OCI-LY3 (cell line): Measurements from ENCODE around the gene RHOA.

Experiments used
- H2AFZ ChIP-seq: fragments of 200-600, 300-600 bp; shearing (Covaris generic); 2 replicates; pipeline ENCODE4 v1.6.0; 2014; ENCODE audit warnings: antibody characterized with exemption, low read depth, low read length
- H3K27ac ChIP-seq: fragments of 200-600, 300-600 bp; sonication (generic); 2 replicates; pipeline ENCODE4 v1.5.1; 2014; ENCODE audit warnings: mild to moderate bottlenecking, low read length, moderate library complexity, mixed read lengths
- H3K27me3 ChIP-seq: fragments of 200-600, 300-600 bp; sonication (generic); 2 replicates; pipeline ENCODE4 v1.6.1; 2014; ENCODE audit warnings: low read depth, low read length, mixed read lengths
- H3K36me3 ChIP-seq: fragments of 200-600, 300-600 bp; sonication (generic); replicated peaks from 2 replicates; pipeline ENCODE3; 2014; ENCODE audit warnings: low read depth, low read length, mixed read lengths
- H3K4me1 ChIP-seq: fragments of 300-600, 200-600 bp; sonication (generic); 2 replicates; pipeline ENCODE4 v1.6.1; 2014; ENCODE audit warnings: low read length, mixed read lengths
- H3K4me2 ChIP-seq: fragments of 200-600, 300-600 bp; sonication (generic); 2 replicates; pipeline ENCODE4 v1.6.1; 2014; ENCODE audit warnings: low read length, mixed read lengths
- H3K4me3 ChIP-seq: fragments of 300-600, 200-600 bp; sonication (generic); 2 replicates; pipeline ENCODE4 v1.5.1; 2014; ENCODE audit warnings: antibody characterized with exemption, mild to moderate bottlenecking, low read length, moderate library complexity
- H3K79me2 ChIP-seq: fragments of 300-600, 200-600 bp; shearing (Covaris generic); 2 replicates; pipeline ENCODE4 v1.6.1; 2014; ENCODE audit warnings: mild to moderate bottlenecking, low read length, mixed read lengths
- H3K9ac ChIP-seq: fragments of 300-600, 200-600 bp; shearing (Covaris generic); 2 replicates; pipeline ENCODE4 v1.6.0; 2014; ENCODE audit warnings: mild to moderate bottlenecking, low read length, moderate library complexity
- H3K9me3 ChIP-seq: fragments of 200-600, 300-600 bp; shearing (Covaris generic); 2 replicates; pipeline ENCODE4 v1.6.1; 2014; ENCODE audit warnings: low read length, mixed read lengths; ENCODE audit not compliant: insufficient read depth
- H4K20me1 ChIP-seq: fragments of 200-600, 300-600 bp; sonication (generic); 2 replicates; pipeline ENCODE4 v1.6.1; 2016; ENCODE audit warnings: low read length, mixed read lengths; ENCODE audit not compliant: insufficient read depth
- CTCF ChIP-seq: fragments of 200-600, 300-600 bp; sonication (generic); IDR thresholded peaks from 2 replicates; pipeline ENCODE4 v1.5.1; 2014; ENCODE audit warnings: antibody characterized with exemption, low read length, low read depth
- EZH2phosphoT487 ChIP-seq: fragments of 200-600 bp; shearing (Covaris generic); IDR thresholded peaks from 2 replicates; pipeline ENCODE4 v1.6.1; 2018; ENCODE audit warnings: antibody characterized with exemption, mixed run types, low read depth

The RHOA gene

GRCh38 chr3:49346797-49347251 is 65.0 kb downstream of the RHOA start:
- H3K9me3 ChIP-seq: no peaks in the 10 kb centered on the region
- no peaks in the 10 kb centered on the region for H3K36me3 ChIP-seq
- no peak overlapping the region for H3K4me2 ChIP-seq
- H3K27me3 ChIP-seq: no peaks in the 10 kb centered on the region
- H3K4me3 ChIP-seq: no peak overlapping the region
- no peak for TF ChIP-seq CTCF
- no peak for TF ChIP-seq EZH2phosphoT487
- H3K27ac ChIP-seq: 0 out of 2 replicates have a peak overlapping the region, but pooled peaks have one; percentile 17
- H2AFZ ChIP-seq: no peak overlapping the region
- no peak overlapping the region for H3K9ac ChIP-seq
- H3K79me2 ChIP-seq: peaks cover 2% of the 10 kb centered on the region; the same call in 1 of the 2 replicates
- H3K4me1 ChIP-seq: peaks cover 46% of the 10 kb centered on the region
- H4K20me1 ChIP-seq: no peaks in the 10 kb centered on the region

GRCh38 chr3:49343163-49343562 is 68.6 kb downstream of the RHOA start:
- Histone ChIP-seq H3K27me3 (no peaks in the 10 kb centered on the region), H3K9ac (peak overlapping the region; percentile 36; the same call in 1 of the 2 replicates), H2AFZ (no peak overlapping the region), H4K20me1 (no peaks in the 10 kb centered on the region), H3K9me3 (no peaks in the 10 kb centered on the region), H3K36me3 (no peaks in the 10 kb centered on the region), H3K4me2 (peak overlapping the region; percentile 6), H3K27ac (peak overlapping the region; percentile 82), H3K4me1 (peaks cover 60% of the 10 kb centered on the region), H3K4me3 (no peak overlapping the region), H3K79me2 (peaks cover 31% of the 10 kb centered on the region)
- TF ChIP-seq EZH2phosphoT487 (no peak), CTCF (no peak)

- peaks cover 60% of the 10 kb centered on the region for H3K4me1 ChIP-seq
- peak overlapping the region; percentile 24; the same call in 1 of the 2 replicates for H2AFZ ChIP-seq
- H3K4me2 ChIP-seq: no peak overlapping the region
Measured at GRCh38 chr3:49341996-49342395, 69.8 kb downstream of the RHOA start.

More at GRCh38 chr3:49341996-49342395, 69.8 kb downstream of the RHOA start:
- H3K4me3 ChIP-seq: no peak overlapping the region
- H3K27ac ChIP-seq: peak overlapping the region; percentile 82
- no peak for TF ChIP-seq CTCF
- TF ChIP-seq EZH2phosphoT487: no peak
- H3K27me3 ChIP-seq: no peaks in the 10 kb centered on the region
- peaks cover 2% of the 10 kb centered on the region for H3K36me3 ChIP-seq
- peaks cover 41% of the 10 kb centered on the region for H3K79me2 ChIP-seq
- H3K9me3 ChIP-seq: no peaks in the 10 kb centered on the region
- H4K20me1 ChIP-seq: no peaks in the 10 kb centered on the region
- H3K9ac ChIP-seq: no peak overlapping the region; the same call in 1 of the 2 replicates
